Activated naive CD8-positive, alpha-beta T cell treated with anti-CD3 and anti-CD28 coated beads, Interleukin-2, amount 50 U/mL, for 24 hours (primary cell): Measurements from ENCODE around the gene VAMP8.

ENCODE experiments used
- ATAC-seq: fragments of 150-1000 bp; cut with Tn5 transposase; one replicate; pipeline ENCODE4 v1.10.0; 2021
- DNase-seq: peaks from one replicate; pipeline ENCODE4 v3.0.0; 2021
- H3K27ac Mint-ChIP-seq: one replicate; pipeline ENCODE4 v1.8.0; 2021; ENCODE audit warnings: mild to moderate bottlenecking, mixed read lengths
- H3K27me3 Mint-ChIP-seq: one replicate; pipeline ENCODE4 v1.8.0; 2021; ENCODE audit warnings: mixed read lengths
- H3K36me3 Mint-ChIP-seq: one replicate; pipeline ENCODE4 v1.8.0; 2021; ENCODE audit warnings: low read depth, mixed read lengths
- H3K4me1 Mint-ChIP-seq: one replicate; pipeline ENCODE4 v1.8.0; 2021; ENCODE audit warnings: mixed read lengths
- H3K4me3 Mint-ChIP-seq: one replicate; pipeline ENCODE4 v1.8.0; 2021; ENCODE audit warnings: mild to moderate bottlenecking, moderate library complexity, mixed read lengths
- H3K9me3 Mint-ChIP-seq: one replicate; pipeline ENCODE4 v1.8.0; 2021; ENCODE audit warnings: mixed read lengths

Gene VAMP8

DNA sequence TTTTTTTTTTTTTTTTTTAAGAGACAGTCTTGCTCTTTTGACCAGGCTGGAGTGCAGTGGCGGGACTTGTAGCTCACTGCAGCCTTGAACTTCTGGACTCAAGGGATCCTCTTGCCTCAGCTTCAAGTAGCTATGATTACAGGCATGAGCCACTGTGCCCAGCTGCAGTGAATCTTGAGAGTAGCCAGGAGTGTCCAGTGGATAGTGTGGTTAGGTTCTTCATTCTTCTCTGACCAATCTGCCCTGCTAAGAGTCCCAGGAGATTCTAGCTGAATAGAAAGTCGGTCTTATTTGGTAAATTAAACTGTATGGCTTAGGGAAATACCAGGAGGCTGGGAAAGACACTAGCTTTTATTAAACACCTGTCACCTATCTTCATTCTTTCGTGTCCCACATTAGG lies 53.9 kb downstream of the VAMP8 start:
- no peak overlapping the region for H3K27ac Mint-ChIP-seq

More for the DNA sequence above, 53.9 kb downstream of the VAMP8 start:
- ATAC-seq (no peak), DNase-seq (no peak)
- peaks cover 18% of the 10 kb centered on the region for H3K4me1 Mint-ChIP-seq
- H3K36me3 Mint-ChIP-seq: peaks cover 57% of the 10 kb centered on the region
- no peak overlapping the region for H3K4me3 Mint-ChIP-seq
- H3K27me3 Mint-ChIP-seq: no peaks in the 10 kb centered on the region
- H3K9me3 Mint-ChIP-seq: no peaks in the 10 kb centered on the region
